Colonic mucosa (tissue), 4 donors: ENCODE data around the gene FTO. TPM values are rescaled to one million over a fixed set of nuclear protein-coding genes. Genes with fewer than 3 reads are reported as not detected.

Experiments
- DNase-seq: peaks from one replicate; pipeline ENCODE4 v3.0.0-alpha.2; 2020
- H3K27ac ChIP-seq: fragments of 200-600 bp; one replicate; pipeline ENCODE4 v1.8.0; 2021
- H3K27me3 ChIP-seq: fragments of 200-600 bp; one replicate; pipeline ENCODE4 v1.8.0; 2021
- H3K36me3 ChIP-seq: fragments of 200-600 bp; one replicate; pipeline ENCODE4 v1.8.0; 2021
- H3K4me1 ChIP-seq: fragments of 200-600 bp; one replicate; pipeline ENCODE4 v1.8.0; 2021; ENCODE audit warnings: mild to moderate bottlenecking
- H3K4me3 ChIP-seq: fragments of 200-600 bp; one replicate; pipeline ENCODE4 v1.8.0; 2021
- H3K9ac ChIP-seq, 2 donors: one replicate each; pipeline ENCODE4 v1.7.0; 2013; ENCODE audit warnings: control low read depth in 2 of 2, low read depth in 2 of 2, low read length in 2 of 2
- H3K9me3 ChIP-seq: fragments of 200-600 bp; one replicate; pipeline ENCODE4 v1.8.0; 2021
- intact Hi-C: fragments of 100-400 bp; cut with DNase I; formaldehyde crosslinking; loops from one replicate; pipeline ENCODE4 v1.14.1; 2022
- total RNA-seq, 2 donors: library from RNA; stranded (reverse); fragmentation: NEBNext Ultra II Directional in 1 of 2; extraction: Animal tissue kit (Norgen Biotek cat#: 25700) in 1 of 2; gene quantifications; one replicate each; pipeline ENCODE4 v1.2.1, GENCODE V29; 2021
- TF ChIP-seq, protein P1 (sequence below): fragments of 200-600 bp; IDR thresholded peaks from one replicate; pipeline ENCODE4 v1.8.0; 2022; ENCODE audit warnings: antibody characterized with exemption, mild to moderate bottlenecking
- donor health status: healthy.
- donor health status: DM: no; HTN: no; CAD: no.
- donor health status: DM: no; HTN: no; CAD: no.

Gene FTO
- total RNA-seq, 2 donors from 2014 or later = 38.3 to 39.2 TPM

DNA sequence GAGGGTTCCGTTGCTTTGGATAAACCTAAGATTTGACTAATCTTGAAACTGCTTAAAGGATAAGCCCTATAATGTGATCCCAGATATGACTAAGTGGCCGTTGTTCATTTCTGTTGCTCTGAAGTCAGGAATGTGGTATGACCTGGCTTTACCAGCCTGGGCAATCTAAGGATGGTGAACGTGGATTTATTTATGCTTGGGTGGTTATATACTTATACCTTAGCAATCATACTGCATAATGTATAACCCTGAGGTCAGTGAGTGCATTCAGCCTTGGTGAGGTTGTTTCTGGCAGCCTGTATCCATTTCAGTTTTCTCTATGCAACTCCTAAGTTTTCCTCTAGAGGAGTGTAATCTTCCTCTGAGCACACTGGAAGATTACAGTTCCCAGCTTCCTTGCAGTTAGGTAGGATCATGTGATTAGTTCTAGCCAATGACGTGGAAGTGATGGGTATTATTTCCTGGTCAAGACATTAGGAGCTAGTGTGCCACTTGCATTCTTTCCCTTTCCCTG, 41.9 kb downstream of the FTO start:
- no peak for DNase-seq
- Histone ChIP-seq H3K27me3 (no peaks in the 10 kb centered on the region), H3K9me3 (no peaks in the 10 kb centered on the region), H3K4me1 (peaks cover 8% of the 10 kb centered on the region), H3K27ac (no peak overlapping the region), H3K9ac (no peak overlapping the region), H3K36me3 (no peaks in the 10 kb centered on the region), H3K4me3 (no peak overlapping the region)
- intact Hi-C loops = no loop called here
- TF ChIP-seq, protein P1, sequence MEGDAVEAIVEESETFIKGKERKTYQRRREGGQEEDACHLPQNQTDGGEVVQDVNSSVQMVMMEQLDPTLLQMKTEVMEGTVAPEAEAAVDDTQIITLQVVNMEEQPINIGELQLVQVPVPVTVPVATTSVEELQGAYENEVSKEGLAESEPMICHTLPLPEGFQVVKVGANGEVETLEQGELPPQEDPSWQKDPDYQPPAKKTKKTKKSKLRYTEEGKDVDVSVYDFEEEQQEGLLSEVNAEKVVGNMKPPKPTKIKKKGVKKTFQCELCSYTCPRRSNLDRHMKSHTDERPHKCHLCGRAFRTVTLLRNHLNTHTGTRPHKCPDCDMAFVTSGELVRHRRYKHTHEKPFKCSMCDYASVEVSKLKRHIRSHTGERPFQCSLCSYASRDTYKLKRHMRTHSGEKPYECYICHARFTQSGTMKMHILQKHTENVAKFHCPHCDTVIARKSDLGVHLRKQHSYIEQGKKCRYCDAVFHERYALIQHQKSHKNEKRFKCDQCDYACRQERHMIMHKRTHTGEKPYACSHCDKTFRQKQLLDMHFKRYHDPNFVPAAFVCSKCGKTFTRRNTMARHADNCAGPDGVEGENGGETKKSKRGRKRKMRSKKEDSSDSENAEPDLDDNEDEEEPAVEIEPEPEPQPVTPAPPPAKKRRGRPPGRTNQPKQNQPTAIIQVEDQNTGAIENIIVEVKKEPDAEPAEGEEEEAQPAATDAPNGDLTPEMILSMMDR = no peak

DNA sequence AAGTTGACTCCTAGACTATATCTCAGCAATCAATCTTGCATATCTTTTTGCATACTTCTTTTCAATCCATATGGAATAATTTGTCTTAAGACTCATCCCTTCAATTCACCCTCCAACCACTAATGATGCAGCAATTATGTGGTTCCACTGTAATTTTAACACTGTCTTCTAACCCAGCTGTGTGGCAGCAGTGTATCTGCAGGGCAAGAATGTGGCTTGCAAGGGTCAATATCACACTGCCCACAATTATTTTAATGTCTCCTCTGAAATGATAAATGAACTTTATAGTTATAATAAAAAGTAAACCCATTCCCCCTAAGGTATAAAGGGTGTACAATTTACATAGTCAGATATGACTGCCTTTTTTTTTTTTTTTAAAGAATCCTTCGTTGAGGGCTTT, 48.6 kb downstream of the FTO start:
- TF ChIP-seq, protein P1 = no peak
- Histone ChIP-seq H3K9me3 (no peaks in the 10 kb centered on the region), H3K9ac (no peak overlapping the region), H3K4me1 (peaks cover 8% of the 10 kb centered on the region), H3K4me3 (no peak overlapping the region), H3K27me3 (no peaks in the 10 kb centered on the region), H3K36me3 (no peaks in the 10 kb centered on the region), H3K27ac (no peak overlapping the region)
- intact Hi-C loops = no loop called here
- no peak for DNase-seq

DNA sequence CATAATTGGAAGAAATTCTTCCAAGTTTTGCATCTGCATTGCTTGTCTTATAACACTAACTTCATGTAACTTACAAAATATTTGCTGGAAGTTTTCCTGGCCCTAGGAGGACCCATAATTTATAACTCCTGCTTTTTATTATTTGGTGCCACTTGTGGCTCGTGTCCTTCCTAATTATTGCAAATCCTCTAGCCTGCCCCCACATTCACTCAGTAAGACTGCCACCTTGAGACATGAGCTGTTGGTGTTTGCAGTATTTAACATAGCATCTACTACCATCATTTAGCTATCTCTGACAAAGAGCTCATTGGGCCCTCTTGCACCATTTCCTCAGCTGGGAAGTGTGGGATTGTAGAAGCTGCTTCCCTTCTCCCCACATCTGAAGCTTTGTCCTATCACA, 49.5 kb downstream of the FTO start:
- DNase-seq = no peak
- Histone ChIP-seq H3K27me3 (no peaks in the 10 kb centered on the region), H3K4me1 (peaks cover 8% of the 10 kb centered on the region), H3K9me3 (no peaks in the 10 kb centered on the region), H3K4me3 (no peak overlapping the region), H3K9ac (no peak overlapping the region), H3K27ac (no peak overlapping the region), H3K36me3 (no peaks in the 10 kb centered on the region)
- intact Hi-C loops = no loop called here
- TF ChIP-seq, protein P1 = no peak

DNA sequence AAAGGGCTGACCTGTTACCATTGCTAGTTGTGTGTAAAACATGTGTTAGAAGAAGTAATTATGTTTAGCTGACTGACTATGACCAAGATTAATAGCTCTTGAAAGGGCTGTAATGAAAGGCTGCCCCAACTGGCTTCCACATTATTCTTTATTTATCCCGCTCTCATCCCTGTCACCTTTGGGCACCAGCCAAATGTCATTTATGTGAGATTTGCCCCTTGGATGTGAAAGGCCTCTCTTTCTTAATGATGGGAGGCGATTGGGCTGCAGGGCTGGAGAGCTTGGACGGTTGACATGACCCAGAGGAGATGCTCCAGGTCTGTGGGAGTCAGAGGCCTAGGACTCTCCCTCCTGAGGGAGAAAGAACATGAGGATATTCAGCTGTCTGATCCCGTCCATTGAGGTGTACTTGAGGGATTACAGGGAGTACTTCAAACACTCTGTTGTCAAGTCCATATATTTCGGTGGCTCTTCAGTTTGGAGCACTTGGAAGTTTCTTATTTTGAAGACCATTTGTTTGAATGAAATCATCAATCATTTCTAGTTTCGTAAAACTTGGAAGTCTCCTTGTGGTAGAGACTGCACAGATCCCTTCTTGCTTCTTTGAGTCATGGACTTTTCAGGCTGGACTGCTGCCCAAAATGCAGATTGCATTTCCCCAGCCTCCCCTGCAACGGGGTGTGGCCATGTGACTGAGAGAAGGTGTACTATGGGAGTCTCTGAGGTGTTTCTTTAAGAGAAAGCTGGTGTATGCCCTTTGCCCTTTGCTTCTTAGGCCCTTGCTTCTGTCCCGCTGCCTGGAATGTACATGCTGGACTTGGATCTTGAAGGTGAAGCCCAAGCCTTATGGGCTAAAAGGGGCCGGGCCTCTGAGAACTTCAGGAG, 51.3 kb downstream of the FTO start:
- intact Hi-C loops = no loop called here
- TF ChIP-seq, protein P1 = no peak
- peaks cover 8% of the 10 kb centered on the region for H3K4me1 ChIP-seq
- H3K9ac ChIP-seq = peak overlapping the region in 1 of 2 donors; percentile 44
- H3K36me3 ChIP-seq = no peaks in the 10 kb centered on the region
- no peak overlapping the region for H3K4me3 ChIP-seq
- no peaks in the 10 kb centered on the region for H3K9me3 ChIP-seq
- H3K27me3 ChIP-seq = no peaks in the 10 kb centered on the region
- DNase-seq = peak; percentile 87
- H3K27ac ChIP-seq = peak overlapping the region; percentile 19

DNA sequence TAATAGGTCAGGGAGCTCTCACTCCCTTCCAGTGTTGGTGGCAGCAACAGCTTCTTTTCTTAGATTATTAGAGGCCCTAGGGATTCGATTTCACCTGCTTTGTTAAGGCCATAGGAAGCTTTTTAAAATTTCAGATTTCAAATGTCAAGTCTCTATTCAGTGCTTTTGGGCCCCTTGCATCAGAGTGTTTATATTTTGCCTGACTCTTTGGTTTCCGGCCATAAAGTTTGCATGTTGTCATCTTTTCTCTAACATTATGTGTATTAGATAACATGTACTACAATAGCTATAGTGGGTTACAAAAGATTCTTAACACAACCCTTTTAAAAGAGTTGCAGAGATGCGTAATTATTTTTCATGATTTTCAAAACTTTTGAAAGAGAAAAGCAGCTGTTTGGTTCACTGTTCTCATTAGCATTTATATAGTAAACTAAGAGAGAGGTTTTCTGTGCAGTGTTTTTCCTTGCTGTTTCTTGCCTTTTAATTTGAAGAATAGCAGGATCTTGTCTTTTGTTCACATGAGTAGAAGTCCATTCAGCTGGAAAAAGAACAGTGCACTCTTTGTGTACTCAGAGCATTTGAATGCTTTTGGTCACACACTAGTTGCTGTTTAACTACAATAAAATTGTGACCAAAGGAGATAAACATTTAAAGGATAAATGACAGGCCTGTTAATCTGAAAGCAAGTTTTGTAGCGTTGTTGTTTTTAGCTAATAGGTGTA, 52.5 kb downstream of the FTO start:
- Histone ChIP-seq H3K4me3 (no peak overlapping the region), H3K4me1 (peaks cover 8% of the 10 kb centered on the region), H3K9ac (peak overlapping the region in 1 of 2 donors; percentile 44), H3K27me3 (no peaks in the 10 kb centered on the region), H3K9me3 (no peaks in the 10 kb centered on the region), H3K36me3 (no peaks in the 10 kb centered on the region), H3K27ac (peak overlapping the region; percentile 19)
- TF ChIP-seq, protein P1 = no peak
- intact Hi-C loops = no loop called here
- DNase-seq = no peak
